GM04504 (cell line): ENCODE measurements around the gene ELAVL2.

Experiments
- DNase-seq: peaks from one replicate; pipeline ENCODE4 v3.0.0-alpha.2; 2012; ENCODE audit warnings: low read depth

The ELAVL2 gene

GRCh38 chr9:23662320-23662719, 163.7 kb downstream of the ELAVL2 start:
- DNase-seq: no peak

DNA sequence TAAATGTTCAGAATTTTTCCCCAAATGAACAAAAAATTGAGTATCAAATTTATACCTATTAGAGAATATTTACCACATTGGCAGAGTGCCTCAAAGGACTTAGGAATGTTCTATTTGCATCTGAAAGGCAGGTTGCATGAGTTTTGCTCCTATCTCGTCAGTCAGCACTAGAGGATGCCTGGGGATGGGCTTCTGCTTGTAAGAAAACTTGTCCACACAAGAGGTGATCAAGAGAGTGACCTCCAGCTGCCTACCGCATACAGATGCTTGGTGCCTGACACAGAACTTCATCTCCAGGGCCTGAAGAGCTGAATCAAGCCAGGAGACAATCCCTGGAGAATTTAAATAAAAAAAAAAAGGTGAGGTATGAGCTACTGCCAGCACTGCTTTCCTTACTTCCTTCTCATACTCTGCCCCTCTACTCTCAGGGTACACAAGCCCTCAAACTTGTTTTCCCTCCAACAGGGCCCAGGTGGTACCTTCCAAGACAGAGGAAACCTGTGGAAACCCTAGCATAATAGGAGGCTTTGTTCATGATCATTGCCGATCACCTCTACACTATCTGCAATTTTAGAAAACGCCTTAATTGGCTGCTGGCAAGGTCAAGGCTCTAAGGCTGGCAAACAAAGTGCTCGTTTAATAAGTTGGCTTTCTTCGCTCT, 166.6 kb downstream of the ELAVL2 start:
- no peak for DNase-seq

GRCh38 chr9:23658376-23659258, 167.4 kb downstream of the ELAVL2 start:
- DNase-seq: no peak

DNA sequence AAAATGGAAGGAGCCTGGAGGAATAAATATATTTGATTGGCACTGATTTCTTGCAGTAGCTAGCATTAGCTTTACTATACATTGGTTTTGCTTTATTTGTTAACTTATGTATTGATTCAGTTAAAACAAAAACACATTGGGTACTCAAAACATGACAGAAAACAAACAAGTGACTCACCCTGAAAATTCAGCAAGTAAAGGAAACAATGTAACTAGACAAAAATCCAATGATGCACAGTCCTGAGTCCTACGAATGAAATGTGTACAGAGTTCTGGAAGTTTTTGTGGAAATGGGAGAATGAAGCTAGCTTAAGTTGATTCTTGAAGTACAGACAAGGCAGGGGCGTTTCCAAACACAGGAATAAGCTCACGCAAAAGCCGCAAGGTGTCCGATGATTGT, 175.0 kb downstream of the ELAVL2 start:
- no peak for DNase-seq

- no peak for DNase-seq
These were observed 177.4 kb downstream of the ELAVL2 start for GRCh38 chr9:23648651-23649050.

- DNase-seq: no peak
These were observed 181.1 kb downstream of the ELAVL2 start for GRCh38 chr9:23644896-23645295.

DNA sequence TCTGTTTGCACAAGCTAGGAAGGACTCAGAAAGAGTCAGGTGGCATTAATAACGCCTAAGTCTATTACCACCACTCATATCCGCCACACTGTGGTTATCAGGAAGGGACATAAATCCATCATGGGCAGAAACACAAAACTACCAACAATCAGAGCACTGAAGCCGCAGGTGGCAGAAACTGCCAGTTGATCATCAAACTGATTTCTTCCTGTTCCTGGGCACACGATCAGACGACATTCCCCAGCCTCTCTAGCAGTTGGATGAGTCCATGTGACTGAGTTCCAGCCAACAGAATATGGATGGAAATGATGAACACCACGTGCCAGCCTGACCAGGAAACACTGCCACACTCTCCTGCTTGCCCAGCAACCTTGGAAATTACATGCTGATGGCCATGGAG, 181.7 kb downstream of the ELAVL2 start:
- DNase-seq: no peak

DNA sequence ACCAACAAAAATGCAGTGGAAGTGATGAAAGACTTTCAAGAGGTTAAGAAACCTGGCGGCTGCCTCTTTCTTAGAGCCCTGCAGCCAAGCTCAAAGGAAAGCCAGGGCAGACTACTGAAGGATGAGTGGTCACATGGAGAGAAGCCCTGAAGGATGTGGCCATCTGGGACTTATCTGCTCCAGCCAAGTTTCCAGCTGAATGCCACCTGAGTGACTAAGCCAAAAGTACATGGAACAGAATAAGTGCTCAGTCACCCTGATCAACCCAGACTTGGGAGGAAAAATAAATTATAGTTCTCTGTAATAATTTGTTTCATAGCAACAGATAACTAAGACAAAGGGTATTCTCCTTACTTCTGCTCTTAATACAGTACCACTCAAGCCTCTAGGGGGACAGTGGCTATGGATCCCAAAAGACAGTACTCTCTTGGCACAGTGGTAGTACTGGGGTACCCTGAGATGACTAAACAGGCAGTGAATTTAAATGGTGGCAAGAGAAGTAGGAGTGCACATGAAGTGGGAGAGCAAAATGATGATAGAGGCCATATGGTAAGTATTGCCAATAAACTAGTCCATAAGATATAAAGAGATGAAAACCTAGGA, 182.3 kb downstream of the ELAVL2 start:
- no peak for DNase-seq
